Measurements from ENCODE around the gene ZC3H18. TPM values are rescaled to one million over a fixed set of nuclear protein-coding genes. Genes with fewer than 3 reads are reported as not detected.

ZC3H18 gene
- total and polyA plus RNA-seq, 4 donors: 12.4 to 38.5 (median 28.5) TPM

DNA sequence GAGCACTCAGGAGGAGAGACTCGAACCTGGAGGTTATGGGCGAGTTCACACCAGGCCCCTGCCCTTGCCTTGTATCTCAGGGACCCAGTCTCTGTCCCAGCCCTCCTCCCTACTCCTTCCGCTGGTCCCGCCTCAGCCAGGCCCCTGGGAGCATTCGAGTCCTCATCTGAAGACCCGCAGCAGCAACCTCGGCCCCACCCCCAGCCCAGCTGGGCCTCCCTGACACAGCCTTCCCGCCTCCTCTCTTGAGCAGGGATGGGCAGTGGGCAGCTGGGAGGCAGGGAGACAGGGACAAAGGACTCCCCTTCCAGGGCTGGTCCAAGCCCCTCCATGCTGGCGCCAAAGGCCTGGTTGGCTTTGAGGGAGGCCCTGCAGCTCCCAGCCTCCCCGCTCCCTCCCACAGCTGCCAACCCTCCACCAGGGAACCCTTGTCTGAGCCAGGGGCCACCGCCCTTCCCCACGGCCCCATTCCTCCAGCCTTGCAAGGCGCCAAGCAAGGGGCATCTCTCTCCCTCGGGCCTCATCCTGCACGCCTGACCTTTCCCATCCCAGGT, 15.4 kb upstream of the ZC3H18 start:
- no peak overlapping the region for H3K4me3 ChIP-seq (ENCODE audit: low read length in 2 of 2)
- ATAC-seq (ENCODE audit: low FRiP score) (no peak), DNase-seq (no peak)
- intact Hi-C loops (cut with DNase I): no loop called here
- no peaks in the 10 kb centered on the region for H3K4me1 ChIP-seq (ENCODE audit: control insufficient read depth in 1 of 2, insufficient read depth in 2 of 2, low read length in 2 of 2)
- no peaks in the 10 kb centered on the region for H3K9me3 ChIP-seq (ENCODE audit: control insufficient read depth, low read length)
- H3K36me3 ChIP-seq (ENCODE audit: control insufficient read depth in 1 of 2, insufficient read depth in 2 of 2, low read length in 1 of 2): no peaks in the 10 kb centered on the region
- H3K27ac ChIP-seq (ENCODE audit: low read depth in 1 of 2, low read length in 2 of 2): no peak overlapping the region
- WGBS, 2 donors: 53 to 63% methylated on average over 15 of the region's 15 CpGs
- no peaks in the 10 kb centered on the region for H3K27me3 ChIP-seq (ENCODE audit: control insufficient read depth in 1 of 2, insufficient read depth in 2 of 2, low read length in 1 of 2)

DNA sequence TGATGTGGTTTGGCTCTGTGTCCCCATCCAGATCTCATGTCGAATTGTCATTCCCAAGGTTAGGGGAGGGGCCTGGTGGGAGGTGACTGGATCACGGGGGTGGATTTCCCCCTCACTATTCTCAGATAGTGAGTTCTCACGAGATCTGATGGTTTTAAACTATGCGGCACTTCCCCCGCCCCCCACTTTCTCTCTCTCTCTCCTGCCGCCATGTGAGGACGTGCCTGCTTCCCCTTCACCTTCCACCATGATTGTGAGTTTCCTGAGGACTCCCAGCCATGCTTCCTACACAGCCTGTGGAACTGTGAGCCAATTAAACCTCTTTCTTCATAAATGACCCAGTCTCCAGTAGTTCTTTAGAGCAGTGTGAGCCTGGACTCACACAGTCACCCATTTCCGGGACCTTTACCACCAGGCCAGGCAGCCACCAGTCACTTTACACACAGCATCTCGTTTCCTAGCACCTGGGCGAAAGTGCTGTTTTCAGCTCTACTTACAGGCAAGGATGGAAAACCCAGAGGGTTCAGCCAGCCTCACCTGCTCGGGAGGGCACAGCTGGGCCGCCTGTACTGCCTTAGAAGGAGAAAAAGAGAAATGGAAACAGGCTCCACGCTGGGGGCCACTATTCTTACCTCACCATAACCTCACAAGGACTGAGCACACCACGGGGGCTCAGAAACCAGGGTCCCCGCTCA, 13.8 kb upstream of the ZC3H18 start:
- no peak overlapping the region for H3K27ac ChIP-seq (ENCODE audit: low read depth in 1 of 2, low read length in 2 of 2)
- WGBS, 2 donors: 77 to 82% methylated on average over 14 to 15 of the region's 15 CpGs
- intact Hi-C loops (cut with DNase I): no loop called here
- no peaks in the 10 kb centered on the region for H3K9me3 ChIP-seq (ENCODE audit: control insufficient read depth, low read length)
- no peaks in the 10 kb centered on the region for H3K27me3 ChIP-seq (ENCODE audit: control insufficient read depth in 1 of 2, insufficient read depth in 2 of 2, low read length in 1 of 2)
- ATAC-seq (ENCODE audit: low FRiP score) (no peak), DNase-seq (peak in 1 of 2 donors; percentile 25)
- no peak overlapping the region for H3K4me3 ChIP-seq (ENCODE audit: low read length in 2 of 2)
- H3K36me3 ChIP-seq (ENCODE audit: control insufficient read depth in 1 of 2, insufficient read depth in 2 of 2, low read length in 1 of 2): no peaks in the 10 kb centered on the region
- no peaks in the 10 kb centered on the region for H3K4me1 ChIP-seq (ENCODE audit: control insufficient read depth in 1 of 2, insufficient read depth in 2 of 2, low read length in 2 of 2)

DNA sequence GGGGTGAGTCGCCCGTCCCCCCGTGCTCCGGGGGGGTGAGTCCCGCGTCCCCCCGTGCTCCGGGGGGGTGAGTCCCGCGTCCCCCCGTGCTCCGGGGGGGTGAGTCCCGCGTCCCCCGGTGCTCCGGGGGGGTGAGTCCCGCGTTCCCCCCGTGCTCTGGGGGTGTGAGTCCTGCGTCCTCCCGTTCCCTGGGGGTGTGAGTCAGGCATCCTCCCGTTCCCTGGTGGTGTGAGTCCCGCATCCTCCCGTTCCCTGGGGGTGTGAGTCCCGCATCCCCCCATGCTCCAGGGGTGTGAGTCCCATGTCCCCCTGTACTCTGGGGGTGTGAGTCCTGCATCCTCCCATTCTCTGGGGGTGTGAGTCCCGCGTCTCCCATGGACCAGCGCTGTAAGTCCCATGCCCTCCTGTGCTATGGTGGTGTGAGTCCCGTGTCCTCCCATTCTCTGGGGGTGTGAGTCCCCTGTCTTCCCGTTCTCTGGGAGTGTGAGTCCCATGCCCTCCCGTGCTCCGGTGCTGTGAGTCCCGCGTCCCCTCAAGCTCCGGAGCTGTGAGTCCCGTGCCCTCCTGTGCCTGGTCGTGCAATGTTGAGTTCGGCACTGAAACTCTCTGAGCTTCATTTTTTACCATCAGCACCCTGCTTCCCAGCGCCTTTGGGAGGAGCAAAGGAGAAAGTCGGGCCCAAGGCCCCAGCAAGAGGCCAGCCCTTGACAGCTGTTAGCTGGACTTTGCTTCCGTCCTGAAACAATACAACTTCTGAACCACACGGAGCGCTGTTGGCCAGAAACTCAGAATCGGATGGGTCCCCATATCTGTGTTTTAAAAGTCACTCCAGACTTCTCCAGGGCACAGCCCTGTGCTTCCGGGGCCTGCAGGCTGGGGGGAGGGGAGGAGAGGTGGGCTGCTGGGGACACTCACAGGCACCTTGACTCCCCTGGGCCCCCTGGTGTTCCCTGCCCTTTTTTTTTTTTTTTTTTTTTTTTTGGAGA, 11.5 kb upstream of the ZC3H18 start:
- H3K9me3 ChIP-seq (ENCODE audit: control insufficient read depth, low read length): no peaks in the 10 kb centered on the region
- H3K36me3 ChIP-seq (ENCODE audit: control insufficient read depth in 1 of 2, insufficient read depth in 2 of 2, low read length in 1 of 2): no peaks in the 10 kb centered on the region
- no peak overlapping the region for H3K4me3 ChIP-seq (ENCODE audit: low read length in 2 of 2)
- DNase-seq (peak in 1 of 2 donors; percentile 69), ATAC-seq (ENCODE audit: low FRiP score) (no peak)
- H3K27ac ChIP-seq (ENCODE audit: low read depth in 1 of 2, low read length in 2 of 2): no peak overlapping the region
- intact Hi-C loops (cut with DNase I): no loop called here
- WGBS, 2 donors: 62 to 63% methylated on average over 35 to 45 of the region's 45 CpGs
- no peaks in the 10 kb centered on the region for H3K4me1 ChIP-seq (ENCODE audit: control insufficient read depth in 1 of 2, insufficient read depth in 2 of 2, low read length in 2 of 2)
- H3K27me3 ChIP-seq (ENCODE audit: control insufficient read depth in 1 of 2, insufficient read depth in 2 of 2, low read length in 1 of 2): no peaks in the 10 kb centered on the region

DNA sequence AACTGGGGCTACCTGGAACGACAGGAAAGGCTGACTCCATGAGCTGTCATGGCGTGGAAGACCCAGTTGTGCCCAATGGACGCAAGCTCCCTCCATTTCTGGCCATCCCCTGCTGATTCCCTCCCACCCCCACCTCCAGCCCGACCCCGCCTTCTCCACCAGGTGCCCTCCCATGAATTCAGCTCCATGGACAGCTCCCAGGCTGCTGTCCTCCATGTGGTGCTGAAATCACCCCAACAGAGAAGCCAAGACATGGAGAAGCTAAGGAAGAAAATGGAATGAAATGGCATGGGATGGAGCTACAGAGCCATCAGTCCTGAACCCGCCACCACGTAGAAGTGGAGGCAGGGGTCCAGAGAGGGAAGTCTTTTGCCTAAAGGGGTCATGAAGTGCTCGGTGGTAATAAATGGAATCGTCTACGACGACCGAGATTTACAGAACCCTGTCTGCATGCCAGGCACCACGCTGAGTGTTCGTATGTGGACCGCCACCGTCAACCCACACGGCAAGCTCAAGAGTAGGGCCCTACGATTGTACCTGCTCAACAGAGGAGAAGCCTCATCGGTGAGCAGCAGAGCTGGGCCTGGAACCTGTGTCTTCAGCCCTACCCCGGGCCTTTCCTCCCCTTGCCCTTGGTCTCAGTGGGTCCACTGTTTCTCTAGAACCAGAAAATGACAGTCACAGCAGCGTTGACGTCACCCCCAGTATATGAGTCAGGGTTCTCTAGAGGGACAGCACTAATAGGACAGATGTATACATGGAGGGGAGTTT, 9.3 kb upstream of the ZC3H18 start:
- ATAC-seq (ENCODE audit: low FRiP score) (no peak), DNase-seq (no peak)
- no peaks in the 10 kb centered on the region for H3K9me3 ChIP-seq (ENCODE audit: control insufficient read depth, low read length)
- no peak overlapping the region for H3K4me3 ChIP-seq (ENCODE audit: low read length in 2 of 2)
- WGBS, 2 donors: 57 to 61% methylated on average over 22 of the region's 22 CpGs
- no peaks in the 10 kb centered on the region for H3K4me1 ChIP-seq (ENCODE audit: control insufficient read depth in 1 of 2, insufficient read depth in 2 of 2, low read length in 2 of 2)
- no peaks in the 10 kb centered on the region for H3K36me3 ChIP-seq (ENCODE audit: control insufficient read depth in 1 of 2, insufficient read depth in 2 of 2, low read length in 1 of 2)
- no peaks in the 10 kb centered on the region for H3K27me3 ChIP-seq (ENCODE audit: control insufficient read depth in 1 of 2, insufficient read depth in 2 of 2, low read length in 1 of 2)
- H3K27ac ChIP-seq (ENCODE audit: low read depth in 1 of 2, low read length in 2 of 2): no peak overlapping the region
- intact Hi-C loops (cut with DNase I): loop anchor here in 1 of 2 donors (2.0 kb wide), 1 partner anchor 118 kb away; no protein-coding TSS in a partner anchor

DNA sequence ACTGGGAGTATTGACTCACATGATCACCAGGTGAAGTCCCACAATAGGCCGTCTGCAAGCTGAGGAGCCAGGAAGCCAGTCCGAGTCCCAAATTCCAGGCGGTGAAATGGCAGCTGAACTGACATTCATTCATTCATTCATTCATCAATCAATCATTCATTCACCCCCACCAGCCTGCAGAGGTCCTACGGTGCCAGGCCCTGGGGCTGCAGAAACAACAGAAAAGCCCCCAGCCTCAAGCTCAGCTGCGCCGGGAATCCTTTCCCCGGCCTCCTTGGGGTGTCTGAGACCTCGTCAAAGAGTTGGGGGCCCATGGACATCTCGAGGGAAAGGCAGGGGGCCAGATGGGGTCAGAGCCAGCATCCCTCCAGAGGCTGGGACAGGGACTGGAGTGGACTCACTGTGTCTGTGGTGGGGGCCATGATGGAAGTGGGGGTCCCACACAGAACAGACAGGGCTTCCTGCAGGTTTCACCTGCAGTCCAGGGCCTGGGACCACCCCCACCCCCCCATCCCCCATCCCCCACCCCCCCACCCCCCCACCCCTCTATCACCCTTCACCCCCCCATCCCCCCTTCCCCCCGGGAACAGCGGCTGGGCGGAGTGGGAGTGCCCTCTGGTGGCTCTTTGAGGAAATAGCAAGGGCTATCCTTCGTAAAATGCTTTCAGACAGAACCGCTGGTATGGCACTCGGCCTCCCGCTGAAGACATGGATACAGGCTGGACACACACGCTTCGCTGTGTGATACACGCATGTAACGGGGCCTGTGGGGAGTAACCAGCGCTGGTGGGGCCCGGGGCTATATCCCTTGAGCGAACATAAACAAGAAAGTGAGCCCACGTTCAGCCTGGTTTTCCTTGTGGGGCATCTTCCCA, 8.5 kb upstream of the ZC3H18 start:
- Histone ChIP-seq H3K27me3 (ENCODE audit: control insufficient read depth in 1 of 2, insufficient read depth in 2 of 2, low read length in 1 of 2) (no peaks in the 10 kb centered on the region), H3K4me1 (ENCODE audit: control insufficient read depth in 1 of 2, insufficient read depth in 2 of 2, low read length in 2 of 2) (no peaks in the 10 kb centered on the region), H3K27ac (ENCODE audit: low read depth in 1 of 2, low read length in 2 of 2) (no peak overlapping the region), H3K4me3 (ENCODE audit: low read length in 2 of 2) (no peak overlapping the region), H3K9me3 (ENCODE audit: control insufficient read depth, low read length) (no peaks in the 10 kb centered on the region), H3K36me3 (ENCODE audit: control insufficient read depth in 1 of 2, insufficient read depth in 2 of 2, low read length in 1 of 2) (no peaks in the 10 kb centered on the region)
- intact Hi-C loops (cut with DNase I): loop anchor here (2.0 kb wide), 1 partner anchor 119 kb away; no protein-coding TSS in a partner anchor
- 26 to 28% methylated on average over 21 to 24 of the region's 24 CpGs for WGBS, 2 donors
- ATAC-seq (ENCODE audit: low FRiP score) (peak; percentile 79), DNase-seq (peak in 1 of 2 donors; percentile 83)

DNA sequence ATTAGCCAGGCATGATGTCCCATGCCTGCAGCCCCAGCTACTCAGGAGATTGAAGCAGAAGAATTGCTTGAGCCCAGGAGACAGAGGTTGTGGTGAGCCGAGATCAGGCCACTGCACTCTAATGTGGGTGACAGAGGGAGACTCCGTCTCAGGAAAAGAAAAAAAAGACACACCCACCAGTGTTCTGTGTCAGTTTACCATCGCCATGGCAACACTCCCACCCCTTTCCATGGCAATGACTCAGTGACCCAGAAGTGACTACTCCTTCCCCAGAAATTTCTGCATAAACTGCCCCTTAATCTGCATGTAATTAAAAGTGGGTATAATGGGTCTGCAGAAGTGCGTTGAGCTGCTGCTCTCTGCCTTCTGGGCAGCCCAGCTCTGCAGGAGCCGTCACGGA, 4.0 kb upstream of the ZC3H18 start:
- 64 to 66% methylated on average over 6 of the region's 6 CpGs for WGBS, 2 donors
- Histone ChIP-seq H3K36me3 (ENCODE audit: control insufficient read depth in 1 of 2, insufficient read depth in 2 of 2, low read length in 1 of 2) (no peaks in the 10 kb centered on the region), H3K27me3 (ENCODE audit: control insufficient read depth in 1 of 2, insufficient read depth in 2 of 2, low read length in 1 of 2) (no peaks in the 10 kb centered on the region), H3K27ac (ENCODE audit: low read depth in 1 of 2, low read length in 2 of 2) (no peak overlapping the region), H3K4me3 (ENCODE audit: low read length in 2 of 2) (no peak overlapping the region), H3K9me3 (ENCODE audit: control insufficient read depth, low read length) (no peaks in the 10 kb centered on the region), H3K4me1 (ENCODE audit: control insufficient read depth in 1 of 2, insufficient read depth in 2 of 2, low read length in 2 of 2) (peaks cover 0 to 2% of the 10 kb centered on the region in 2 donors)
- intact Hi-C loops (cut with DNase I): no loop called here
- ATAC-seq (ENCODE audit: low FRiP score): no peak
- DNase-seq: no peak

DNA sequence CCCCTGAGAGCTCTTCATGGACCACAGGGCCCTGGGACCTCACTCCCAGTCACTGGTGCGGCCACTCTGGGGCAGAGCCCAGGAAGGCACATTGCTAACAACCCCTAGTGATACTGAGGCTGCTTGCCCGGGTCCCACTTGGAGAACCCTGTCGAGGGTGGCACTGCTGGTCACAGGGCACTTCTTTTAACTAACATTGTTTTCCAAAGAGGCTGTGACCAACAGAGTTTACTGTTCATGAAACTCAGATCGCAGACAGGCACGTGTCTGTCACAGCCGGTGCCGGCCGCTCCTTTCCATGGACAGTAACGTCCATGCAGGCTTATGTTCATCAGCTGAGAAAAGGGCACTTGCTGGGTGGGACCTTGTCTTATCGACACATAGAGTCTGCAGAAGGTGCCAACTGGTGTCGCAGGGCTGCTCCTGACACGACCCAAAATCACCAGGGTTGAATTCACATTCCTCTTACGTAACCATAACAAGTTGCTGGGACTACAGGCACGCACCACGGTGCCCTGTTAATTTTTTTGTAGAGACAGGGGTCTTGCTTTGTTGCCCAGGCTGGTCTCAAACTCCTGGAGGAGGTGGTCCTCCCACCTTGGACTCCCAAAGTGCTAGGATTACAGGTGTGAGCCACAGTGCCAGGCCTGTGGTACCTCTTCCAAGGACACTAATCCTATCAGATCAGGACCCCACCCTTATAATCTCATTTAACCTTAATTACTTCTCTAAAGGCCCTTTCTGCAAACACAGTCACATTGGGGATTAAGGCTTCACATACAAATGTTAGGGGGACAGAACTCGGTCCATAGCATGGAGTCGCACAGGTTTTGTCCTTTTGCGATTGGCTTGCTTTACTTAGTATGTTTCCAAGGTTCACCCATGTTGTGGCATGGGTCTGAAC, 1.2 kb upstream of the ZC3H18 start:
- intact Hi-C loops (cut with DNase I): no loop called here
- Histone ChIP-seq H3K4me3 (ENCODE audit: low read length in 2 of 2) (peak overlapping the region in 1 of 2 donors; percentile 46), H3K27ac (ENCODE audit: low read depth in 1 of 2, low read length in 2 of 2) (no peak overlapping the region), H3K36me3 (ENCODE audit: control insufficient read depth in 1 of 2, insufficient read depth in 2 of 2, low read length in 1 of 2) (no peaks in the 10 kb centered on the region), H3K4me1 (ENCODE audit: control insufficient read depth in 1 of 2, insufficient read depth in 2 of 2, low read length in 2 of 2) (peaks cover 0 to 3% of the 10 kb centered on the region in 2 donors), H3K9me3 (ENCODE audit: control insufficient read depth, low read length) (no peaks in the 10 kb centered on the region), H3K27me3 (ENCODE audit: control insufficient read depth in 1 of 2, insufficient read depth in 2 of 2, low read length in 1 of 2) (no peaks in the 10 kb centered on the region)
- ATAC-seq (ENCODE audit: low FRiP score) (no peak), DNase-seq (no peak)
- WGBS, 2 donors: 88 to 90% methylated on average over 18 of the region's 18 CpGs

Data from aorta (tissue), 5 donors.